Heart right ventricle (tissue), 16 donors: ENCODE results near the gene SETD2. TPM values are rescaled to one million over a fixed set of nuclear protein-coding genes. Genes with fewer than 3 reads are reported as not detected.

ENCODE experiments used
- ATAC-seq, 8 donors: fragments of 200-7000 bp; cut with Tn5 transposase; one replicate each; pipeline ENCODE4 v1.9.1; 2020; ENCODE audit warnings: mild to moderate bottlenecking in 8 of 8, moderate library complexity in 8 of 8, moderate number of reproducible peaks in 1 of 8
- DNase-seq, 2 donors: peaks; one replicate each; pipeline ENCODE4 v3.0.0-alpha.2; 2020
- H3K27ac ChIP-seq, 10 donors: fragments of 200-600 bp; sonication (generic) in 2 of 10; one replicate each; pipeline versions ENCODE4 v1.5.0 to v1.8.0; 2020 to 2022; ENCODE audit warnings: mild to moderate bottlenecking in 3 of 10
- H3K27me3 ChIP-seq, 7 donors: fragments of 200-600 bp; one replicate each; pipeline ENCODE4 v1.8.0; 2021 to 2022; ENCODE audit warnings: mild to moderate bottlenecking in 2 of 7
- H3K36me3 ChIP-seq, 9 donors: fragments of 200-600 bp; sonication (generic) in 1 of 9; one replicate each; pipeline versions ENCODE4 v1.5.0 to v1.8.0; 2020 to 2022; ENCODE audit warnings: mild to moderate bottlenecking in 2 of 9
- H3K4me1 ChIP-seq, 9 donors: fragments of 200-600 bp; sonication (generic) in 1 of 9; one replicate each; pipeline versions ENCODE4 v1.5.0 to v1.8.0; 2020 to 2022; ENCODE audit warnings: mild to moderate bottlenecking in 4 of 9
- H3K4me3 ChIP-seq, 10 donors: fragments of 200-600 bp; sonication (generic) in 2 of 10; one replicate each; pipeline versions ENCODE4 v1.5.0 to v1.8.0; 2020 to 2022; ENCODE audit warnings: mild to moderate bottlenecking in 7 of 10, moderate library complexity in 2 of 10
- H3K9me3 ChIP-seq, 11 donors: fragments of 200-600 bp in 10 of 11; sonication (generic) in 2 of 11; one replicate each; pipeline versions ENCODE4 v1.5.0 to v1.8.0; 2013 to 2022; ENCODE audit warnings: mild to moderate bottlenecking in 2 of 11, control low read depth in 1 of 11, moderate library complexity in 1 of 11
- WGBS, 2 donors: extraction: QIAGEN DNeasy Blood & Tissue Kit; methylation state at CpG; one replicate each; pipeline ENCODE4 v1.1.7; 2013; ENCODE audit warnings: inconsistent platforms in 1 of 2; 5-methylcytosine and 5-hydroxymethylcytosine counted together
- intact Hi-C, 10 donors: fragments of 100-400 bp; cut with DNase I; formaldehyde crosslinking; loops; one replicate each; pipeline versions ENCODE4 v1.11.1 to v1.14.2; 2022
- polyA plus RNA-seq, 2 donors: library from polyadenylated mRNA; stranded (reverse); fragments of 200-250 nt; gene quantifications; one replicate each; pipeline ENCODE4 v1.2.3, GENCODE V29; 2013
- total RNA-seq, 10 donors: library from RNA; stranded (reverse); fragmentation: NEBNext Ultra II Directional in 3 of 10; extraction: Animal tissue kit (Norgen Biotek cat#: 25700) in 3 of 10; gene quantifications; one replicate each; pipeline versions ENCODE4 v1.2.1 to v1.2.4, GENCODE V29; 2021 to 2023
- TF ChIP-seq, protein P1 (sequence below), 9 donors: fragments of 200-600 bp; sonication (generic) in 2 of 9; IDR thresholded peaks; one replicate each; pipeline versions ENCODE4 v1.5.0 to v1.8.0; 2021 to 2022; ENCODE audit warnings: antibody characterized with exemption in 9 of 9, mild to moderate bottlenecking in 5 of 9, moderate library complexity in 1 of 9
- donor health status: Arrhythmogenic right ventricular cardiomyopathy.
- donor health status: ischemic (EF 13 %, LVEDD 7.1; RV severe dilation, severe dysfunction).
- donor health status: healthy with polysubstance abuse.
- donor health status: DM: no; HTN: yes; CAD: no.
- donor health status: DM: no; HTN: no; CAD: no.
- donor health status: ischemic (EF 25% LVEDD 6.9; RV normal size, moderate dysfunction).
- donor health status: ischemic (EF 25% LVEDD 5.7; RV mildly dilated, moderate dysfunction).
- donor health status: healthy.
- donor health status: DM: yes; HTN: yes; CAD: no.
- donor health status: Ischemic cardiomyopathy.
- donor health status: ischemic (EF 35%, LVEDD 5.7; RV mildly dilated, moderate dysfunction).
- donor health status: nonischemic (EF 11% LVEDD 7.7; RV severe dilation, severe dysfunction).
- donor health status: DM: yes; HTN: yes; CAD: no.
- donor health status: PGD.
- donor health status: ischemic (EF 29% LVEDD 5.4; RV normal size, mild dysfunction).
- donor health status: nonischemic (EF 23%, LVEDD 6.1; RV moderate dilation, normal function).

SETD2 gene
- total and polyA plus RNA-seq, 12 donors = 8.6 to 34.4 (median 30.0) TPM

DNA sequence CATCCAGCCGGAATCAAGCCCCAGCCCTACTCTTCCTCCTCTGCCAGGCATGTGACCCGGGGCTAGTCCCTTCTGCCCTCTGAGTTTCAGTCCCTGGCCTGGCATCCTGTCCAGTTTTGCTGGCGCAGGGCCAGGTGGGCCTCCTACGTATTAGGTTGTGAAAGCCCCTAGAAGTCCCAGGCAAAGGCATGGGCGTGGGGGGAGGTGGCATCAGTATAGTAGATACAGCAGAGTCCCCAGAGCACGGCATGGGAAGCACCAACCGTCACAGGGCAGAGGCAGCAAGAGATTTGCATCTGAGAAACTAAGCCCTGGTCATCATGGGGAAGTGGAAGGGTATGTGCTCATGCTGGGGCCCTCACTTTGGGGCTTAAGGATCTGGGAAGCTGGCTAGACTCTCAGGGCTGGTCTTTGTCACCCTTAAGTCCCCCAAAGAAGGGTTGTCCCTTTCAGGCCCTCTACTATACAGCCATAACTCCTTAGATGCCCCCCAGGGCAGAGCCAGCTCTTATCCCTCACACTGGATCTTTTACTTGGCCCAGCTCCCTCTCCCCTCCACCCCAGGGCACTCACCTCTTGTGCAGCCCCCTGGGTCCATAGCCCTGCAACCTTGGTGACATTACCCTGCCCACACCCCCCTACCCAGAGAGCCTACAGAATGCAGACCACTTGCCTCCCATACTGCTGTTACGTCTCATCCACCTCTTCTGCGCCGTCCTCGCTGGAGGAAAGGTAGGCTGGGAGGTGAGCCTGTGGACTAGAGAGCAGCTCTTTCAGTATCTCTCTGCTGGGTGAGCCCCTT lies 173.1 kb downstream of the SETD2 start:
- peak overlapping the region in 1 of 10 donors; percentile 90 for H3K27ac ChIP-seq
- TF ChIP-seq, protein P1, sequence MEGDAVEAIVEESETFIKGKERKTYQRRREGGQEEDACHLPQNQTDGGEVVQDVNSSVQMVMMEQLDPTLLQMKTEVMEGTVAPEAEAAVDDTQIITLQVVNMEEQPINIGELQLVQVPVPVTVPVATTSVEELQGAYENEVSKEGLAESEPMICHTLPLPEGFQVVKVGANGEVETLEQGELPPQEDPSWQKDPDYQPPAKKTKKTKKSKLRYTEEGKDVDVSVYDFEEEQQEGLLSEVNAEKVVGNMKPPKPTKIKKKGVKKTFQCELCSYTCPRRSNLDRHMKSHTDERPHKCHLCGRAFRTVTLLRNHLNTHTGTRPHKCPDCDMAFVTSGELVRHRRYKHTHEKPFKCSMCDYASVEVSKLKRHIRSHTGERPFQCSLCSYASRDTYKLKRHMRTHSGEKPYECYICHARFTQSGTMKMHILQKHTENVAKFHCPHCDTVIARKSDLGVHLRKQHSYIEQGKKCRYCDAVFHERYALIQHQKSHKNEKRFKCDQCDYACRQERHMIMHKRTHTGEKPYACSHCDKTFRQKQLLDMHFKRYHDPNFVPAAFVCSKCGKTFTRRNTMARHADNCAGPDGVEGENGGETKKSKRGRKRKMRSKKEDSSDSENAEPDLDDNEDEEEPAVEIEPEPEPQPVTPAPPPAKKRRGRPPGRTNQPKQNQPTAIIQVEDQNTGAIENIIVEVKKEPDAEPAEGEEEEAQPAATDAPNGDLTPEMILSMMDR (IDR thresholded peaks at IDR 0.05) = no peak
- peak in 1 of 8 donors; percentile 26 for ATAC-seq

DNA sequence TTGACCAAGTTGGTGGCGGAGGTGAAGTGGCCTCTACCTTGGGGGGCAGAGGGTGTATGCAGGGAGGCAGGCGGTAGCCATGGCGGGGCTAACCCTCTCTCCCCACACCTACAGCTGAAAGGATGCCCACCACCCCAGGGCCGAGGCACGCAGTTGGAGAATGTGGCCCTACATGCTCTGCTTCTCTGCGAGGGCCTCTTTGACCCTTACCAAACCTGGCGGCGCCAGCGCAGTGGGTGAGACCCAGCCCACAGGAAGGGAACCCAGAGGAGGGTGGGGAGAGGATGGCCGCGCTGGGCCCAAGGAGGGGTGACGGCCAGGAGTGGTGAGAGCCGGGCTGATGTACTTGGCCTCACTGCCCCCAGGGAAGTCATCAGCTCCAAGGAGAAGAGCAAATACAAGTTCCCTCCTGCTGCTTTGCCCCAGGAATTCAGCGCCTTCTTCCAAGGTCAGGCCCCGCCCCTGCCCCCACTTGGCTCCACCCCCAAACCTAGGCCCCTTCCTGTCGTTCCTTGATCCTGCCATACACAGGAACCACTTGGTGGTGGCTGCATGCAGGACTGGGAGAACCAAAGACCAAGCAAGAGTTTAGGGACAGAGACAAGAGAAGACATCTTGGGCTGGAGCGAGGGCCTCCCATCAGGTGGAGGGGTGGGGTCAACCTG lies 174.6 kb downstream of the SETD2 start:
- intact Hi-C loops = no loop called here
- DNase-seq (peak in 1 of 2 donors; percentile 13), ATAC-seq (no peak)
- Histone ChIP-seq H3K4me3 (peak overlapping the region in 1 of 10 donors; percentile 53), H3K27me3 (no peaks in the 10 kb centered on the region), H3K9me3 (no peaks in the 10 kb centered on the region), H3K27ac (peak overlapping the region in 1 of 10 donors; percentile 90), H3K4me1 (peaks cover 6 to 71% (median 20%) of the 10 kb centered on the region in 9 donors), H3K36me3 (peaks cover 0 to 55% (median 0%) of the 10 kb centered on the region in 9 donors)
- WGBS, 2 donors = 90% methylated on average over 17 of the region's 17 CpGs
- TF ChIP-seq, protein P1 (IDR thresholded peaks at IDR 0.05) = no peak

More for the DNA sequence above, 173.1 kb downstream of the SETD2 start:
- peak in 1 of 2 donors; percentile 39 for DNase-seq
- Histone ChIP-seq H3K27me3 (no peaks in the 10 kb centered on the region), H3K4me3 (no peak overlapping the region), H3K9me3 (no peaks in the 10 kb centered on the region), H3K4me1 (peaks cover 6 to 58% (median 19%) of the 10 kb centered on the region in 9 donors), H3K36me3 (peaks cover 0 to 70% (median 0%) of the 10 kb centered on the region in 9 donors)
- 84 to 87% methylated on average over 11 of the region's 11 CpGs for WGBS, 2 donors
- intact Hi-C loops = loop anchor here in 4 of 10 donors (10.0 kb wide), 2 partner anchors 66 to 286 kb away; partner anchors contain the start of gene TMIE (in 4 of the 4)

DNA sequence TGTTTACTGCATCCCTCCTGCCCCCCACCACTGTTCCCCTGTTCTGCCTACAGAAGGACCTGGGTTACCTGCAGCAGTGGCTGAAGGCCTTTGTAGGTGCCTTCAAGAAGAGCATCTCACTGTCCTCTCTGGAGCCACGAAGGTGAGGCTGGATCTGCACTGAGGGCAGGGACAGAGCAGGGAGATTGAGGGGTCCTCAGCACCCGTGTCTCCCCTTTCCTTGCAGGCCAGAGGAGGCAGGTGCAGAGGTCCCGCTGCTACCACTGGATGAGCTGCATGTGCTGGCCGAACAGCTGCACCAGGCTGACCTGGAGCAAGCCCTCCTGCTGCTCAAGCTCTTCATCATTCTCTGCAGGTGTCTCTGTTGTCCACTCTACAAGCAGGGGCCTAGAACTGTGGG lies 175.3 kb downstream of the SETD2 start:
- Histone ChIP-seq H3K4me3 (peak overlapping the region in 1 of 10 donors; percentile 53), H3K27me3 (no peaks in the 10 kb centered on the region), H3K36me3 (peaks cover 0 to 48% (median 0%) of the 10 kb centered on the region in 9 donors), H3K4me1 (peaks cover 6 to 74% (median 20%) of the 10 kb centered on the region in 9 donors), H3K27ac (peak overlapping the region in 5 of 10 donors; percentile 53 to 90 (median 62)), H3K9me3 (no peaks in the 10 kb centered on the region)
- TF ChIP-seq, protein P1 (IDR thresholded peaks at IDR 0.05) = no peak
- intact Hi-C loops = no loop called here
- WGBS, 2 donors = 91 to 95% methylated on average over 4 of the region's 4 CpGs
- no peak for DNase-seq
- ATAC-seq = no peak

DNA sequence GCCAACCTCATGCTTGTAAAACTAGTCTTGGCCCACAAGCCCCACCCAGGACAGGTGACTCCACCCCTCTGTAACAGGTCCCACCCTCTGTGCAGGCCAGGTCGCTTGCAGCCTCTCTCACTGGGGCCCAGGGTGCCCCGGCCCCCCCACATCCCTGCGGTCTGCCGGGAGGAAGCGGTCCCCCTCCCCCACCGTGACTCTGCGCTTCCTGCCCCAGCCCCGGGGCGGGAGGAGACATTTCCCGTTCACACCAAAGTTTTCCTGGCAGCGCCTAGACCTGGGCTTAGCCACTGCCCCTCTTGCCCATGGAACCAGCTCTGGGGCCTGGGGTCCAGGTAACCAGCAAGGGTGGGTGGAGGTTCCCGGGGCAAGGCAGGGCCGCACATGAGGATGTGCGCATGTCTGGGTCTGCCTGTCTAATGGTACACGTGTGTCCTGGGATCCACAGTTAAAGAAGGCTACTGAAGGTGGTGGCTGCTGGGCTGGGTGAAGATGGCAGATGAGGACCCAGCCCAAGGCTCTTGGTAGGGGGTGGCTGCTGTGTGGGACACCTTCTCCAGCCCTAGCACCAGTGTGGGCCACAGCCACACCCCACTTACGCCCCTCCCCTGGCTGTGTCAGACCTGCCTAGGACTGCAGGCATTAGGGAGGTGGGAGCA lies 176.0 kb downstream of the SETD2 start:
- no peaks in the 10 kb centered on the region for H3K27me3 ChIP-seq
- WGBS, 2 donors = 44 to 63% methylated on average over 16 of the region's 16 CpGs
- peak overlapping the region in 7 of 10 donors; percentile 5 to 53 (median 24) for H3K4me3 ChIP-seq
- ATAC-seq = peak; percentile 67 to 88 (median 78)
- peak; percentile 70 to 71 for DNase-seq
- TF ChIP-seq, protein P1 (IDR thresholded peaks at IDR 0.05) = no peak
- H3K9me3 ChIP-seq = no peaks in the 10 kb centered on the region
- H3K36me3 ChIP-seq = peaks cover 0 to 41% (median 0%) of the 10 kb centered on the region in 9 donors
- intact Hi-C loops = no loop called here
- peaks cover 6 to 79% (median 20%) of the 10 kb centered on the region in 9 donors for H3K4me1 ChIP-seq
- H3K27ac ChIP-seq = peak overlapping the region in 9 of 10 donors; percentile 35 to 90 (median 62)
